DOHH2 (cell line): Measurements from ENCODE around the gene MAGIX.

Experiments
- EZH2phosphoT487 ChIP-seq: fragments of 200-600 bp; sonication (generic); IDR thresholded peaks from 2 replicates; pipeline ENCODE4 v1.6.1; 2017; ENCODE audit warnings: borderline replicate concordance, mild to moderate bottlenecking, antibody characterized with exemption, low read length, moderate library complexity, mixed read lengths
- TF ChIP-seq, protein P1 (sequence below): fragments of 200-600 bp; sonication (generic); IDR thresholded peaks from one replicate; pipeline ENCODE4 v1.5.1; 2014; ENCODE audit warnings: antibody characterized with exemption, mild to moderate bottlenecking, low read depth, low read length; ENCODE audit not compliant: poor library complexity, severe bottlenecking

DNA sequence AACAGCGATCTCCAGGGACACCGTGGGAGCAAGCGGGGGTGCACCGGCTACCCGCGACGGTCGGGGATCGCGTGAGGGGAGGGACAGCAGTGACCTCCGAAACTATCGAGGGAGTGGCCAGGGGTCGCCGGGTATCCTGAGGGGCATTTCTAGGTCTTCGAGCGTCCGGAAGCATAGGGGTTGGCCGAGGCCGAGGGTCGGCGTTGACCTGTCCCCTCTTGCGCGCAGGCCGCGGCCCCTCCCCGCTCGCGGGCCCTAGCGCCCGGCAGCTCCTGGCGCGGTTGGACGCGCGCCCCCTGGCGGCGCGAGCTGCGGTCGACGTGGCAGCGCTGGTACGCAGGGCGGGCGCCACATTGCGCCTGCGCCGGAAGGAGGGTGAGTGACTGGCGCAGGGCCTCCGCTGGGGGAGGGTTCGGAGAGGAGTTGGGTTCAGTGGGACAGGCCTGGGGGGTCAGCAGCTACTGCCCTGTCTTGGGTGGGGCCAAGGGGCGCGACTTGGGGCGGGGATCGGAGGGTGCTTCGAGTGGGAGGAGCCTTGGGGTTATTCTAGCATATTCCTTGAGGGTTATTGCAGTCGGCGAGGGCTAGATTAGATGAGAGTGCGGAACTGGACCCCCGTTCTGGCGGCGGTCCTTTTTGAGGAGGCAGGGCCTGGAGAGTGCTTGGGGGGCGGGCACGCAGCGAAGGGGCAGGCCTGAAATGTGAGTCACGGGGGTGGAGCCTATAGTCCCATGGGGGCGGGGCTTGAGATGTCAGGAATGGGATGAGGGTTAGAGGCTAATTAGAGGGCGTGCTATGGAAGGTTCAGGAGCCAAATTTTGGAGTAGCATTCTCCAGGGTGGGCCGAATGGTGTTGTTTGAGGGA lies 1.2 kb downstream of the MAGIX start:
- TF ChIP-seq, protein P1, sequence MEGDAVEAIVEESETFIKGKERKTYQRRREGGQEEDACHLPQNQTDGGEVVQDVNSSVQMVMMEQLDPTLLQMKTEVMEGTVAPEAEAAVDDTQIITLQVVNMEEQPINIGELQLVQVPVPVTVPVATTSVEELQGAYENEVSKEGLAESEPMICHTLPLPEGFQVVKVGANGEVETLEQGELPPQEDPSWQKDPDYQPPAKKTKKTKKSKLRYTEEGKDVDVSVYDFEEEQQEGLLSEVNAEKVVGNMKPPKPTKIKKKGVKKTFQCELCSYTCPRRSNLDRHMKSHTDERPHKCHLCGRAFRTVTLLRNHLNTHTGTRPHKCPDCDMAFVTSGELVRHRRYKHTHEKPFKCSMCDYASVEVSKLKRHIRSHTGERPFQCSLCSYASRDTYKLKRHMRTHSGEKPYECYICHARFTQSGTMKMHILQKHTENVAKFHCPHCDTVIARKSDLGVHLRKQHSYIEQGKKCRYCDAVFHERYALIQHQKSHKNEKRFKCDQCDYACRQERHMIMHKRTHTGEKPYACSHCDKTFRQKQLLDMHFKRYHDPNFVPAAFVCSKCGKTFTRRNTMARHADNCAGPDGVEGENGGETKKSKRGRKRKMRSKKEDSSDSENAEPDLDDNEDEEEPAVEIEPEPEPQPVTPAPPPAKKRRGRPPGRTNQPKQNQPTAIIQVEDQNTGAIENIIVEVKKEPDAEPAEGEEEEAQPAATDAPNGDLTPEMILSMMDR: peak; percentile 50
- no peak for TF ChIP-seq EZH2phosphoT487
